Activated effector memory CD4-positive, alpha-beta T cell treated with Interleukin-2 at 50 U/mL for 16 hours (primary cell): ENCODE results near the gene CALM3.

Experiments used
- DNase-seq: peaks from one replicate; pipeline ENCODE4 v3.0.0-alpha.2; 2020

CALM3 gene

GRCh38 chr19:46639358-46640182 lies 38.4 kb downstream of the CALM3 start:
- DNase-seq, result no peak

DNA sequence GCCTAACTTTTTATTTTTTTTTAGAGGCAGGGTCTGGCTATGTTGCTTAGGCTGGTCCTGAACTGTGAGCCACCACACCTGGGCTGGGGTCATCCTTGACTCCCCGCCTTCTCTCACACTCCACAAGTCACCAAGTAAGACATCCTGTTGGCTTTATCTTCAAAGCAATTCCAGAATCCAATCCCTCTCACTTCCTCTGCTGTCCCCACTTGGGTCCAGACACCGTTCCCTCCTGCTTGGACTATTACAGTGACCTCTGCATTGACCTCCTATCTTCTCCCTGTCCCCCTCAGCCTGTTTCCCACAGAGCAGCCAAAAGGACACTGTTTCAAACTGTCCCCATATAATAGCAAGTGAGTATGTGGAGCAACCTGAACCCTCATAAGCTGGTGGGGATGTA lies 39.5 kb downstream of the CALM3 start:
- DNase-seq, result no peak

DNA sequence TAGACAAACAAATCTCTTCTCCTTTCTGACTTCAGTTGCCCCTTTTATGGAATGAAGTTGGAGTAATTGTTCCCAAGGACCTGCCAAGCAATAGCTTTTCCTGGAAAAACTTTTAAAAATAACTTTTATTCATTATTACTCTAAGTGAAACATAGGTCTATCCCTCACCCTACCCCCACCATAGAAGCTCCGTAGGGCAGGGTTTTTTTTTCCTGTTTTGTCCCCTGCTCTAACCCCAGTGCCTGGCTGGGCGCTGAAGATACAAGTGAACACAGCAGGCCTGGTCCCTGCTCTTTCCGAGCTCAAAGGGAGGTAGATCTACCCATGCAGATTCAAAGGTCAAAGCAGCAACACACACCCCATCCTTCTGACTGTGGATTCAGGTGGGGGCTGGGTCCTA lies 43.6 kb downstream of the CALM3 start:
- DNase-seq, result no peak

GRCh38 chr19:46646402-46646801 lies 45.3 kb downstream of the CALM3 start:
- no peak for DNase-seq

- DNase-seq, result no peak
These were observed 47.2 kb downstream of the CALM3 start for GRCh38 chr19:46648060-46648960.

- DNase-seq, result no peak
These were observed 48.1 kb downstream of the CALM3 start for GRCh38 chr19:46648961-46649960.

DNA sequence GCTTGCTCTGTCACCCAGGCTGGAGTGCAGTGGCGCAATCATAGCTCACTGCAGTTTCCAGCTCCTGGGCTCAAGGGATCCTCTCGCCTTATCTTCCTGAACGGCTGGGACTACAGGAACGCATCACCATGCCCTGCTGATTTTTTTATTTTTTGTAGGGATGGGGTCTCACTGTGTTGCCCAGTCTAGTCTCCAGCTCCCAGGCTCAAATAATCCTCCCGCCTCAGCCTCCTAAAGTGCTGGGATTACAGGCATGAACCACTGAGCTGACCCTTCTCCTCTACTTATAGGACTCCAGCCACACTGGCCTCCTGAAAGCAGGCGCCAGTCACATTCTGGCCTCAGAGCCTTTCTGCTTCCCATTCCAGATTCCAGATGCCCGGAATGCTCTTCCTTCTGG lies 49.3 kb downstream of the CALM3 start:
- DNase-seq, result no peak

GRCh38 chr19:46654621-46655152 lies 53.6 kb downstream of the CALM3 start:
- DNase-seq, result no peak

DNA sequence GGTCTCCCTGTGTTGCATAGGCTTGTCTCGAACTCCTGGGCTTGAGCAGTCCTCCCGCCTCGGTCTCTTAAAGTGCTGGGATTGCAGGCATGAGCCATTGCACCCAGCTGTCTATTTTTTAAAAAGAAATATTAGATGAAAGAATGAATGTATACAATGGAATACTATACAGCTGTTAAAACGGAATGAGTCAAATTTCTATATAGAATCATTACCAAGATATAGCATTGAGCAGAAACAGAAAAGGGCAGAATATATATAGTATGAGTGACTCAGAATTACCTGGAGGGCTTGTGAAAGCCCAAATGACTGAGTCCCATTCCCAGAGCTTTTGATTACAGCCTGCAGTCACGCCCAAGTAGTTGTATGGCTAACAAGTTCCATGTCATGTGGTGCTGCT lies 55.4 kb downstream of the CALM3 start:
- no peak for DNase-seq

GRCh38 chr19:46659151-46660007 lies 58.2 kb downstream of the CALM3 start:
- DNase-seq, result no peak

DNA sequence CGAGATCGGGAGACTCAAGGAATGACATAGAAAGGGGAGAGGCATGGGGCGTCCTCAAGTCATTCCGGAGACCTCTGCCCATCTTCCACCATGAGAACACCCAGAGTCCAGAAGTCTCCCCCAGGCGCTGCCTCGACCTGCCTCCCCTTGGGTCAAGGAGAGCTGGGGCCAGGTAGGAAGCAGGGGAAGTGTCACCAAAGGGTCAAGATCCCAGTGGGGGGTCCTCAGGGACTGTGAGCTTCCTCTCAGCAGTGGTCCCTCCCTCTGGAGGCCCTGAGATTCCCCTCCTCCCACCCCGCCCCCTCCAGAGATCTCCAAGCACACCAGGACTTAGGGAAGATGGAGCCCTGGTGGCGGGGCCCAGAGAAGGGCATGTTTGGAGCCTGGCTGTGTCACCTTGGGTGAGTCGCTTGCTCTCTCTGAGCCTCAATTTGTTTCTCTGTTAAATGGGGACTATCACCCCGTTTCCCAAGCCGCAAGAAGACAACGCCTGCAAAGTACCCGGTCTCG lies 58.9 kb downstream of the CALM3 start:
- DNase-seq, result no peak
